GM12874 (cell line): ENCODE measurements around the gene CYP2F1.

Experiments
- TF ChIP-seq, protein P1 (sequence below): IDR thresholded peaks from 2 replicates; pipeline ENCODE4 v1.5.1; 2011; ENCODE audit warnings: low read depth, mild to moderate bottlenecking, control low read depth, low read length, moderate library complexity; ENCODE audit not compliant: insufficient read depth

CYP2F1 gene, protein sequence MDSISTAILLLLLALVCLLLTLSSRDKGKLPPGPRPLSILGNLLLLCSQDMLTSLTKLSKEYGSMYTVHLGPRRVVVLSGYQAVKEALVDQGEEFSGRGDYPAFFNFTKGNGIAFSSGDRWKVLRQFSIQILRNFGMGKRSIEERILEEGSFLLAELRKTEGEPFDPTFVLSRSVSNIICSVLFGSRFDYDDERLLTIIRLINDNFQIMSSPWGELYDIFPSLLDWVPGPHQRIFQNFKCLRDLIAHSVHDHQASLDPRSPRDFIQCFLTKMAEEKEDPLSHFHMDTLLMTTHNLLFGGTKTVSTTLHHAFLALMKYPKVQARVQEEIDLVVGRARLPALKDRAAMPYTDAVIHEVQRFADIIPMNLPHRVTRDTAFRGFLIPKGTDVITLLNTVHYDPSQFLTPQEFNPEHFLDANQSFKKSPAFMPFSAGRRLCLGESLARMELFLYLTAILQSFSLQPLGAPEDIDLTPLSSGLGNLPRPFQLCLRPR

GRCh38 chr19:41114132-41114531, at the start of gene CYP2F1:
TSS of gene CYP2F1 (plus strand) at chr19:41114432. CDS start at chr19:41116189, 1,757 bp downstream.
- TF ChIP-seq, protein P1, sequence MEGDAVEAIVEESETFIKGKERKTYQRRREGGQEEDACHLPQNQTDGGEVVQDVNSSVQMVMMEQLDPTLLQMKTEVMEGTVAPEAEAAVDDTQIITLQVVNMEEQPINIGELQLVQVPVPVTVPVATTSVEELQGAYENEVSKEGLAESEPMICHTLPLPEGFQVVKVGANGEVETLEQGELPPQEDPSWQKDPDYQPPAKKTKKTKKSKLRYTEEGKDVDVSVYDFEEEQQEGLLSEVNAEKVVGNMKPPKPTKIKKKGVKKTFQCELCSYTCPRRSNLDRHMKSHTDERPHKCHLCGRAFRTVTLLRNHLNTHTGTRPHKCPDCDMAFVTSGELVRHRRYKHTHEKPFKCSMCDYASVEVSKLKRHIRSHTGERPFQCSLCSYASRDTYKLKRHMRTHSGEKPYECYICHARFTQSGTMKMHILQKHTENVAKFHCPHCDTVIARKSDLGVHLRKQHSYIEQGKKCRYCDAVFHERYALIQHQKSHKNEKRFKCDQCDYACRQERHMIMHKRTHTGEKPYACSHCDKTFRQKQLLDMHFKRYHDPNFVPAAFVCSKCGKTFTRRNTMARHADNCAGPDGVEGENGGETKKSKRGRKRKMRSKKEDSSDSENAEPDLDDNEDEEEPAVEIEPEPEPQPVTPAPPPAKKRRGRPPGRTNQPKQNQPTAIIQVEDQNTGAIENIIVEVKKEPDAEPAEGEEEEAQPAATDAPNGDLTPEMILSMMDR, result no peak

GRCh38 chr19:41064974-41065569, 49.2 kb upstream of the CYP2F1 start:
- TF ChIP-seq, protein P1, result no peak

GRCh38 chr19:41076286-41076685, 37.9 kb upstream of the CYP2F1 start:
- TF ChIP-seq, protein P1, result no peak

- TF ChIP-seq, protein P1, result no peak
Measured at GRCh38 chr19:41083516-41083915, 30.7 kb upstream of the CYP2F1 start.

GRCh38 chr19:41085748-41086415, 28.4 kb upstream of the CYP2F1 start:
- TF ChIP-seq, protein P1, result no peak

- TF ChIP-seq, protein P1, result no peak
Measured at GRCh38 chr19:41088151-41088550, 26.1 kb upstream of the CYP2F1 start, which contains the start of gene CYP2A13. TSS of gene CYP2A13 (plus strand) at chr19:41088451. CDS start at chr19:41088472, 21 bp downstream.

GRCh38 chr19:41089959-41090358, 24.3 kb upstream of the CYP2F1 start:
- TF ChIP-seq, protein P1, result no peak
